ENCODE data around the gene RNU6-9. TPM values are rescaled to one million over a fixed set of nuclear protein-coding genes. Genes with fewer than 3 reads are reported as not detected.

The RNU6-9 gene
- total RNA-seq, 1 experiment from 2014 or later = not detected

DNA sequence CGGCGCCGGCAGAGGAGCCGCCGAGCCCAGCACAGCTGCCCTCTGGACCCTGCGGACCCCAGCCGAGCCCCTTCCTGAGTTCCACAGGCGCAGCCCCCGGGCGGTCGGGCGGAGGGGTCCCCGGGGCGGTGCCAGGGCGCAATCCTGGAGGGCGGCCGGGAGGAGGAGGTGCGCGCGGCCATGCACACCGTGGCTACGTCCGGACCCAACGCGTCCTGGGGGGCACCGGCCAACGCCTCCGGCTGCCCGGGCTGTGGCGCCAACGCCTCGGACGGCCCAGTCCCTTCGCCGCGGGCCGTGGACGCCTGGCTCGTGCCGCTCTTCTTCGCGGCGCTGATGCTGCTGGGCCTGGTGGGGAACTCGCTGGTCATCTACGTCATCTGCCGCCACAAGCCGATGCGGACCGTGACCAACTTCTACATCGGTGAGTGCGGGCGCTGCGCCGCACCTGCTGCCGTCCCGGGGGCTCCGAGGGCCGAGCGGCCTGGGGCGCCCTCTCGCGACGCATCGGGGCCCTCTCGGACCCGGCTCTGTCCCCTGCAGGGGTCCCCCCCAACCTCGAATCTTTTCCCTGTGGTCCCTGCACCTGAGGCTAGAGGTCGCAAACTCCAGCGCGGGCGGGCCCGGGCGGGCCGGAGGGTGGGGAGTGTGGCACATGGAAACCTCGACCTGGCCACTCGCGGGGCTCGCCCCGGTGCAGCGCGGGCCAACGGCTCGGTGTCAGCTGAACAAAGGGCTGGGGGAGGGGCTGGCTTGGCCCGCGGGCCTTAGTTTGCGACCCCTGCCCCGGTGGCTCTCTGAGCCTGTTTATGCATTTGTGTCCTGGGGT is 24.3 kb downstream of the RNU6-9 start, which contains the start of gene KISS1R:
KISS1R (plus strand) TSS at position 11 of the 829 bp plus-strand sequence; CDS start at position 181, 170 bp downstream.
- H3K36me3 ChIP-seq (ENCODE audit: low read depth) = no peaks in the 10 kb centered on the region
- 0 out of 2 replicates have a peak, but pooled peaks cover 4% of the 10 kb centered on the region for H3K4me1 ChIP-seq (replicated peaks; ENCODE audit: insufficient read depth)
- peak in 1 of 2 experiments; percentile 38 for DNase-seq
- TF ChIP-seq, protein P1, sequence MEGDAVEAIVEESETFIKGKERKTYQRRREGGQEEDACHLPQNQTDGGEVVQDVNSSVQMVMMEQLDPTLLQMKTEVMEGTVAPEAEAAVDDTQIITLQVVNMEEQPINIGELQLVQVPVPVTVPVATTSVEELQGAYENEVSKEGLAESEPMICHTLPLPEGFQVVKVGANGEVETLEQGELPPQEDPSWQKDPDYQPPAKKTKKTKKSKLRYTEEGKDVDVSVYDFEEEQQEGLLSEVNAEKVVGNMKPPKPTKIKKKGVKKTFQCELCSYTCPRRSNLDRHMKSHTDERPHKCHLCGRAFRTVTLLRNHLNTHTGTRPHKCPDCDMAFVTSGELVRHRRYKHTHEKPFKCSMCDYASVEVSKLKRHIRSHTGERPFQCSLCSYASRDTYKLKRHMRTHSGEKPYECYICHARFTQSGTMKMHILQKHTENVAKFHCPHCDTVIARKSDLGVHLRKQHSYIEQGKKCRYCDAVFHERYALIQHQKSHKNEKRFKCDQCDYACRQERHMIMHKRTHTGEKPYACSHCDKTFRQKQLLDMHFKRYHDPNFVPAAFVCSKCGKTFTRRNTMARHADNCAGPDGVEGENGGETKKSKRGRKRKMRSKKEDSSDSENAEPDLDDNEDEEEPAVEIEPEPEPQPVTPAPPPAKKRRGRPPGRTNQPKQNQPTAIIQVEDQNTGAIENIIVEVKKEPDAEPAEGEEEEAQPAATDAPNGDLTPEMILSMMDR (conservative IDR thresholded peaks at IDR 0.05) = peak; percentile 50
- TF ChIP-seq EZH2 (IDR thresholded peaks at IDR 0.05; ENCODE audit: low read depth) = no peak
- H4K20me1 ChIP-seq (ENCODE audit: insufficient read depth) = no peaks in the 10 kb centered on the region
- H3K27me3 ChIP-seq (ENCODE audit: insufficient read depth, low read depth) = peaks cover 21% of the 10 kb centered on the region
- H3K4me2 ChIP-seq = peak within 1 kb of the TSS; percentile 44
- no peak within 1 kb of the TSS for H3K27ac ChIP-seq
- H3K9me3 ChIP-seq (ENCODE audit: insufficient read depth, low read depth) = no peaks in the 10 kb centered on the region
- H3K9me2 ChIP-seq (ENCODE audit: insufficient read depth) = no peaks in the 10 kb centered on the region
- ChIA-PET CTCF (no interaction called here), POLR2A (ENCODE audit: unreplicated experiment) (no interaction called here)
- no peak within 1 kb of the TSS for H2AFZ ChIP-seq
- H3K79me2 ChIP-seq (ENCODE audit: low read depth) = peaks cover 6% of the 10 kb centered on the region; the same call in 1 of the 2 replicates
- intact Hi-C loops (cut with micrococcal nuclease; ENCODE audit: unreplicated experiment) = loop anchor here (2.0 kb wide), 1 partner anchor 61 kb away; no protein-coding TSS in a partner anchor
- no peak within 1 kb of the TSS for H3K4me3 ChIP-seq
- BruUV-seq (replicated peaks) = no TSS peak
- H3F3A ChIP-seq (ENCODE audit: insufficient read depth, low read depth) = peaks cover 21% of the 10 kb centered on the region; the same call in 1 of the 2 replicates

DNA sequence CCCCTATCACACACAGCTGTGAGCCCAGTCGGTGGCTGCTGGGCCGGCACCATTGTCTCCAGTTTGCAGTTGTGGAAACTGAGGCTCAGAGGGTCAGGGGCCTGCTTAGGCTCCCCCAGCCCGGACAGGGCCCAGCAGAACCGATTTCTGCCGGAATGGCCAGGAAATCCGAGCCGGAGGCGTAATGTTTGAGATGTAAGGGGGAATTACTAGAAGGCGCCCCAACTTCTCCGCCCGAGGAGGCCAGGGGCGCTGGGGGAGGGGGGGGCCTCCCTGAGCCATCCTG is 24.8 kb downstream of the RNU6-9 start:
- DNase-seq = no peak
- no peaks in the 10 kb centered on the region for H3K9me3 ChIP-seq (ENCODE audit: insufficient read depth, low read depth)
- H3K4me2 ChIP-seq = peak overlapping the region; percentile 44
- H3K4me3 ChIP-seq = no peak overlapping the region
- CTCF ChIA-PET = no interaction called here
- no peak overlapping the region for H2AFZ ChIP-seq
- no TSS peak for BruUV-seq (replicated peaks)
- H3K27ac ChIP-seq = no peak overlapping the region
- intact Hi-C loops (cut with micrococcal nuclease; ENCODE audit: unreplicated experiment) = no loop called here
- peaks cover 21% of the 10 kb centered on the region; the same call in 1 of the 2 replicates for H3F3A ChIP-seq (ENCODE audit: insufficient read depth, low read depth)
- POLR2A ChIA-PET (ENCODE audit: unreplicated experiment) = no interaction called here
- H3K9me2 ChIP-seq (ENCODE audit: insufficient read depth) = no peaks in the 10 kb centered on the region
- H3K36me3 ChIP-seq (ENCODE audit: low read depth) = no peaks in the 10 kb centered on the region
- 0 out of 2 replicates have a peak, but pooled peaks cover 6% of the 10 kb centered on the region for H3K79me2 ChIP-seq (ENCODE audit: low read depth)
- 0 out of 2 replicates have a peak, but pooled peaks cover 4% of the 10 kb centered on the region for H3K4me1 ChIP-seq (replicated peaks; ENCODE audit: insufficient read depth)
- TF ChIP-seq, protein P1 (conservative IDR thresholded peaks at IDR 0.05) = no peak
- TF ChIP-seq EZH2 (IDR thresholded peaks at IDR 0.05; ENCODE audit: low read depth) = peak; percentile 94; the same call in 1 of the 2 replicates
- H4K20me1 ChIP-seq (ENCODE audit: insufficient read depth) = no peaks in the 10 kb centered on the region
- H3K27me3 ChIP-seq (ENCODE audit: insufficient read depth, low read depth) = peaks cover 21% of the 10 kb centered on the region

DNA sequence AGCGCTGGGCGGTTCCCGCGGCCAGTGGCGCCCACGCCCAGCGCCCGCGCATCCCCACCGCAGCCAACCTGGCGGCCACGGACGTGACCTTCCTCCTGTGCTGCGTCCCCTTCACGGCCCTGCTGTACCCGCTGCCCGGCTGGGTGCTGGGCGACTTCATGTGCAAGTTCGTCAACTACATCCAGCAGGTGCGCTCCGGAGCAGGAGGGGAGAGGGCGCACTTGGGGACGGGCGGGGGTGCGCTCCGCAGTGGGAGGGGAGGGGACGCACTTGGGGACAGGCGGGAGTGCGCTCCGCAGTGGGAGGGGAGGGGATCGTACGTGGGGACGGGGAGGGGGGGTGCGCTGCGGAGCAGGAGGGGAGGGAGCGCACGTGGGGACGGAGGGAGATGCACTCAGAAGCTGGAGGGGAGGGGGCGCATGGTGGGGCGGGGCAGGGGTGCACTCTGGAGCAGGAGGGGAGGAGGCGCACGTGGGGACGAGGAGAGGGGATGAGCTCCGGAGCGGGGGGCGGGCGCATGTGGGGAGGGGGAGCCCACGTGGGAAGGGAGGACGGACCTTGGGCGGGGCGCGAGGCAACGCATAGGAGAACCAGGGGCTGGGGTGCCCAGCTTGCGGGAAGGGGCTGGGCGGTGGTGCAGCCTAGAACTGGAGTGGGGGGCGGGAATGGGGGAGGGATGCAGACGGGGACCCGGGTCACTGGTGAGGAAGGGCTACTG is 25.4 kb downstream of the RNU6-9 start:
- Histone ChIP-seq H3K27ac (no peak overlapping the region), H3K36me3 (ENCODE audit: low read depth) (no peaks in the 10 kb centered on the region), H2AFZ (no peak overlapping the region), H4K20me1 (ENCODE audit: insufficient read depth) (no peaks in the 10 kb centered on the region), H3K4me1 (replicated peaks; ENCODE audit: insufficient read depth) (0 out of 2 replicates have a peak, but pooled peaks cover 3% of the 10 kb centered on the region), H3K4me2 (no peak overlapping the region), H3K27me3 (ENCODE audit: insufficient read depth, low read depth) (peaks cover 21% of the 10 kb centered on the region), H3K9me2 (ENCODE audit: insufficient read depth) (no peaks in the 10 kb centered on the region), H3K79me2 (ENCODE audit: low read depth) (0 out of 2 replicates have a peak, but pooled peaks cover 1% of the 10 kb centered on the region), H3K4me3 (no peak overlapping the region), H3F3A (ENCODE audit: insufficient read depth, low read depth) (peaks cover 24% of the 10 kb centered on the region; the same call in 1 of the 2 replicates), H3K9me3 (ENCODE audit: insufficient read depth, low read depth) (no peaks in the 10 kb centered on the region)
- POLR2A ChIA-PET (ENCODE audit: unreplicated experiment) = interaction anchor here (0.5 kb wide), 1 partner anchor 67 kb away, joined by 9 read pairs; the partner anchor contains the start of gene ELANE
- DNase-seq = no peak
- TF ChIP-seq, protein P1 (conservative IDR thresholded peaks at IDR 0.05) = no peak
- no peak for TF ChIP-seq EZH2 (IDR thresholded peaks at IDR 0.05; ENCODE audit: low read depth)
- CTCF ChIA-PET = no interaction called here
- BruUV-seq (replicated peaks) = no TSS peak
- intact Hi-C loops (cut with micrococcal nuclease; ENCODE audit: unreplicated experiment) = loop anchor here (1.0 kb wide), 1 partner anchor 35 kb away; no protein-coding TSS in a partner anchor
